GM12873 (cell line): ENCODE measurements around the gene VARS2.

Experiments
- CTCF ChIP-seq: IDR thresholded peaks from 2 replicates; pipeline ENCODE4 v1.5.1; 2012; ENCODE audit warnings: low read depth, mild to moderate bottlenecking, moderate library complexity, low read length, control low read depth; ENCODE audit not compliant: insufficient read depth; ENCODE audit errors: missing control alignments

Gene VARS2

GRCh38 chr6:30897882-30898281, 16.2 kb upstream of the VARS2 start:
- no peak for TF ChIP-seq CTCF

- no peak for TF ChIP-seq CTCF
Measured at GRCh38 chr6:30898750-30899360, 15.2 kb upstream of the VARS2 start.

GRCh38 chr6:30900863-30901417, 13.1 kb upstream of the VARS2 start:
- TF ChIP-seq CTCF = no peak

- no peak for TF ChIP-seq CTCF
Measured at GRCh38 chr6:30901436-30901835, 12.6 kb upstream of the VARS2 start.

- TF ChIP-seq CTCF = no peak
Measured at GRCh38 chr6:30902709-30903108, 11.3 kb upstream of the VARS2 start.

- TF ChIP-seq CTCF = no peak
Measured at GRCh38 chr6:30903236-30903635, 10.8 kb upstream of the VARS2 start.

- no peak for TF ChIP-seq CTCF
Measured at GRCh38 chr6:30907758-30908591, 6.1 kb upstream of the VARS2 start, which contains the start of gene GTF2H4. TSS of gene GTF2H4 (plus strand) at chr6:30908207.
